Measurements from ENCODE around the gene LGALS9B. TPM values are rescaled to one million over a fixed set of nuclear protein-coding genes. Genes with fewer than 3 reads are reported as not detected.
"Not testable (repeated sequence)": the region's sequence is repeated elsewhere in the genome, so short reads cannot be mapped to it uniquely, and the experiment has no call there.

The LGALS9B gene
- total and polyA plus RNA-seq, 2 of the 8 experiments (the other 6 are each of a cell fraction or from before 2014, with no cell fraction given), result not detected

GRCh38 chr17:20435166-20435565 is 32.2 kb downstream of the LGALS9B start:
- H3K4me3 ChIP-seq (ENCODE audit: extremely low read depth in 1 of 4, insufficient read depth in 2 of 4, low read depth in 3 of 4, low read length in 4 of 4); CTCF ChIA-PET (ENCODE audit: partially characterized antibody); H2BK15ac ChIP-seq (ENCODE audit: low read length); H3K36me3 ChIP-seq (ENCODE audit: control insufficient read depth in 2 of 4, insufficient read depth in 4 of 4, low read length in 3 of 4); H4K20me1 ChIP-seq (replicated peaks in 1 of 2; ENCODE audit: control insufficient read depth in 1 of 2, insufficient read depth in 2 of 2, low read length in 2 of 2); H3K4ac ChIP-seq (replicated peaks; ENCODE audit: insufficient read length, low read depth, low read length); H3K79me2 ChIP-seq (ENCODE audit: control insufficient read depth in 1 of 2, insufficient read depth in 2 of 2, low read length in 2 of 2); FAIRE-seq; H3K23me2 ChIP-seq (ENCODE audit: low read depth, low read length); H3K23ac ChIP-seq (ENCODE audit: insufficient read length); H3K9ac ChIP-seq (replicated peaks in 1 of 4; ENCODE audit: extremely low read depth in 1 of 4, low read depth in 3 of 4, low read length in 3 of 4); H2AFZ ChIP-seq (ENCODE audit: low read length); H3K27me3 ChIP-seq (replicated peaks in 1 of 4; ENCODE audit: control insufficient read depth in 3 of 4, extremely low read depth in 1 of 4, insufficient read depth in 3 of 4, low read length in 3 of 4); H2BK120ac ChIP-seq (replicated peaks; ENCODE audit: low read depth, low read length); H4K91ac ChIP-seq (replicated peaks; ENCODE audit: insufficient read length, low read length); H3K14ac ChIP-seq (ENCODE audit: insufficient read length); H2BK5ac ChIP-seq (ENCODE audit: low read depth, low read length); H3K27ac ChIP-seq (ENCODE audit: low read depth, low read length); DNase-seq (ENCODE audit: low read depth in 1 of 2, low spot score in 2 of 2); H2BK12ac ChIP-seq (ENCODE audit: low read depth, low read length); H3K18ac ChIP-seq (ENCODE audit: extremely low read depth, low read length); H3K79me1 ChIP-seq (ENCODE audit: low read depth, low read length); H4K8ac ChIP-seq (ENCODE audit: extremely low read depth, insufficient read depth, low read length); POLR2A ChIA-PET (ENCODE audit: partially characterized antibody); H2AK5ac ChIP-seq (ENCODE audit: low read depth, low read length); H3K4me1 ChIP-seq (replicated peaks in 1 of 4; ENCODE audit: control insufficient read depth in 3 of 4, insufficient read depth in 4 of 4, low read length in 3 of 4); H3K56ac ChIP-seq (replicated peaks; ENCODE audit: insufficient read length, low read depth, low read length); H3K4me2 ChIP-seq (ENCODE audit: insufficient read depth in 1 of 2, low read depth in 2 of 2, low read length in 2 of 2); H2BK20ac ChIP-seq (ENCODE audit: low read length); H4K5ac ChIP-seq (ENCODE audit: insufficient read length, low read depth, low read length); H3K9me3 ChIP-seq (ENCODE audit: insufficient read depth in 2 of 2, low read depth in 1 of 2, low read length in 1 of 2): not testable (repeated sequence)
- WGBS, 2 experiments (ENCODE audit: extremely low coverage in 1 of 2, insufficient coverage in 1 of 2, insufficient read length in 1 of 2, insufficient replicate concordance in 2 of 2, low coverage in 1 of 2, low lambda C conversion rate in 2 of 2, missing lambda C conversion rate in 1 of 2), result 91% methylated on average over 3 of the region's 3 CpGs; no CpG with 5 or more reads in 1 of the 2 experiments

DNA sequence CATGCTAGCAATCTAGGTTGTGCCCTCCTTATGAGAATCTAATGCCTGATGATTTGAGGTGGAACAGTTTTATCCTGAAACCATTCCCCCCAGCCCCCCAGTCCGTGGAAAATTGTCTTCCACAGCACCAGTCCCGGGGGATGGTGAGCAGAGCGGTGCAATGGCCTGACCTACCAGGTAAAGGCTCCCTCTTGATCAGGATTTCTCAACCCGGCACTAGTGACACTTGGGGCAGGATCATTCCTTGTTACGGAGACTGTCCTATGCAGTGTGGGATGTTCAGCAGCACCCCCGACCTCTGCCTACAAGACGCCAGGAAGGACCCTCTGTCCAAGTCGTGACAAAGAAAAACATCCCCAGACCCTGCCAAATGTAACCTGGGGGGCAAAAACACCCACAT is 34.0 kb downstream of the LGALS9B start:
- H2BK15ac ChIP-seq (ENCODE audit: low read length); H3K27me3 ChIP-seq (replicated peaks in 1 of 4; ENCODE audit: control insufficient read depth in 3 of 4, extremely low read depth in 1 of 4, insufficient read depth in 3 of 4, low read length in 3 of 4); CTCF ChIA-PET (ENCODE audit: partially characterized antibody); H3K9me3 ChIP-seq (ENCODE audit: insufficient read depth in 2 of 2, low read depth in 1 of 2, low read length in 1 of 2); H3K4me2 ChIP-seq (ENCODE audit: insufficient read depth in 1 of 2, low read depth in 2 of 2, low read length in 2 of 2); H3K9ac ChIP-seq (replicated peaks in 1 of 4; ENCODE audit: extremely low read depth in 1 of 4, low read depth in 3 of 4, low read length in 3 of 4); H3K27ac ChIP-seq (ENCODE audit: low read depth, low read length); POLR2A ChIA-PET (ENCODE audit: partially characterized antibody); H3K56ac ChIP-seq (replicated peaks; ENCODE audit: insufficient read length, low read depth, low read length); H3K79me1 ChIP-seq (ENCODE audit: low read depth, low read length); H3K23ac ChIP-seq (ENCODE audit: insufficient read length); H2AK5ac ChIP-seq (ENCODE audit: low read depth, low read length); DNase-seq (ENCODE audit: low read depth in 1 of 2, low spot score in 2 of 2); H3K36me3 ChIP-seq (ENCODE audit: control insufficient read depth in 2 of 4, insufficient read depth in 4 of 4, low read length in 3 of 4); H3K23me2 ChIP-seq (ENCODE audit: low read depth, low read length); H2BK5ac ChIP-seq (ENCODE audit: low read depth, low read length); H3K18ac ChIP-seq (ENCODE audit: extremely low read depth, low read length); H4K20me1 ChIP-seq (replicated peaks in 1 of 2; ENCODE audit: control insufficient read depth in 1 of 2, insufficient read depth in 2 of 2, low read length in 2 of 2); H2AFZ ChIP-seq (ENCODE audit: low read length); H3K4me1 ChIP-seq (replicated peaks in 1 of 4; ENCODE audit: control insufficient read depth in 3 of 4, insufficient read depth in 4 of 4, low read length in 3 of 4); H4K91ac ChIP-seq (replicated peaks; ENCODE audit: insufficient read length, low read length); H2BK120ac ChIP-seq (replicated peaks; ENCODE audit: low read depth, low read length); H2BK20ac ChIP-seq (ENCODE audit: low read length); H3K79me2 ChIP-seq (ENCODE audit: control insufficient read depth in 1 of 2, insufficient read depth in 2 of 2, low read length in 2 of 2); H3K14ac ChIP-seq (ENCODE audit: insufficient read length); H4K8ac ChIP-seq (ENCODE audit: extremely low read depth, insufficient read depth, low read length); H2BK12ac ChIP-seq (ENCODE audit: low read depth, low read length); H3K4ac ChIP-seq (replicated peaks; ENCODE audit: insufficient read length, low read depth, low read length); H3K4me3 ChIP-seq (ENCODE audit: extremely low read depth in 1 of 4, insufficient read depth in 2 of 4, low read depth in 3 of 4, low read length in 4 of 4); H4K5ac ChIP-seq (ENCODE audit: insufficient read length, low read depth, low read length); FAIRE-seq: not testable (repeated sequence)
- WGBS, 2 experiments (ENCODE audit: extremely low coverage in 1 of 2, insufficient coverage in 1 of 2, insufficient read length in 1 of 2, insufficient replicate concordance in 2 of 2, low coverage in 1 of 2, low lambda C conversion rate in 2 of 2, missing lambda C conversion rate in 1 of 2), result 65% methylated on average over 4 of the region's 8 CpGs; no CpG with 5 or more reads in 1 of the 2 experiments
